Astrocyte (in vitro differentiated cells and primary cell): ENCODE measurements around the gene ALPG. TPM values are rescaled to one million over a fixed set of nuclear protein-coding genes. Genes with fewer than 3 reads are reported as not detected.
"Not testable (repeated sequence)": the region's sequence is repeated elsewhere in the genome, so short reads cannot be mapped to it uniquely, and the experiment has no call there.

Experiments used
- DNase-seq: peaks from one replicate; pipeline ENCODE4 v3.0.0-alpha.2; 2010; ENCODE audit warnings: low read depth
- FAIRE-seq: peaks from 2 replicates; lab custom pipeline; 2011; peaks lifted over from hg19 to GRCh38; lab: Jason Lieb, UNC
- H2AFZ ChIP-seq: 2 replicates; pipeline ENCODE4 v1.6.0; 2012; ENCODE audit warnings: low read depth, low read length, inconsistent platforms
- H3K27ac ChIP-seq: 2 replicates; pipeline ENCODE4 v1.5.1; 2011; ENCODE audit warnings: low read depth, low read length, inconsistent platforms
- H3K27me3 ChIP-seq: 2 replicates; pipeline ENCODE4 v1.6.0; 2011; ENCODE audit warnings: low read length, inconsistent platforms; ENCODE audit not compliant: insufficient read depth
- H3K36me3 ChIP-seq: 2 replicates; pipeline ENCODE4 v1.5.1; 2011; ENCODE audit warnings: low read length, inconsistent platforms; ENCODE audit not compliant: insufficient read depth
- H3K4me1 ChIP-seq: 2 replicates; pipeline ENCODE4 v1.5.1; 2011; ENCODE audit warnings: low read length, inconsistent platforms; ENCODE audit not compliant: insufficient read depth
- H3K4me2 ChIP-seq: 2 replicates; pipeline ENCODE4 v1.6.0; 2012; ENCODE audit warnings: low read length, inconsistent platforms
- H3K4me3 ChIP-seq: 2 replicates; pipeline ENCODE4 v1.5.1; 2011; ENCODE audit warnings: low read depth, mild to moderate bottlenecking, low read length, inconsistent platforms; ENCODE audit not compliant: insufficient read depth
- H3K79me2 ChIP-seq: 2 replicates; pipeline ENCODE4 v1.6.0; 2012; ENCODE audit warnings: mild to moderate bottlenecking, low read length, inconsistent platforms; ENCODE audit not compliant: insufficient read depth
- H3K9ac ChIP-seq: 2 replicates; pipeline ENCODE4 v1.6.0; 2012; ENCODE audit warnings: mild to moderate bottlenecking, low read length, inconsistent platforms
- H3K9me3 ChIP-seq: 2 replicates; pipeline ENCODE4 v1.5.1; 2012; ENCODE audit warnings: low read depth, mild to moderate bottlenecking, low read length, inconsistent platforms; ENCODE audit not compliant: insufficient read depth
- H4K20me1 ChIP-seq: 2 replicates; pipeline ENCODE4 v1.6.0; 2012; ENCODE audit warnings: low read length, inconsistent platforms; ENCODE audit not compliant: insufficient read depth
- H3K27ac Mint-ChIP-seq: one replicate; pipeline ENCODE4 v1.8.0; 2021; ENCODE audit warnings: mild to moderate bottlenecking, mixed read lengths; ENCODE audit not compliant: unreplicated experiment
- H3K27me3 Mint-ChIP-seq: one replicate; pipeline ENCODE4 v1.8.0; 2021; ENCODE audit warnings: low read depth, mixed read lengths; ENCODE audit not compliant: unreplicated experiment
- H3K36me3 Mint-ChIP-seq: one replicate; pipeline ENCODE4 v1.8.0; 2021; ENCODE audit warnings: low read depth, mixed read lengths; ENCODE audit not compliant: unreplicated experiment
- H3K4me1 Mint-ChIP-seq: one replicate; pipeline ENCODE4 v1.8.0; 2021; ENCODE audit warnings: low read depth, mixed read lengths; ENCODE audit not compliant: unreplicated experiment
- H3K4me3 Mint-ChIP-seq: one replicate; pipeline ENCODE4 v1.8.0; 2021; ENCODE audit warnings: mild to moderate bottlenecking, moderate library complexity, mixed read lengths; ENCODE audit not compliant: unreplicated experiment
- H3K9me3 Mint-ChIP-seq: one replicate; pipeline ENCODE4 v1.8.0; 2021; ENCODE audit warnings: mild to moderate bottlenecking, mixed read lengths; ENCODE audit not compliant: unreplicated experiment
- CTCF ChIP-seq: IDR thresholded peaks from 2 replicates; pipeline ENCODE4 v1.5.1; 2011; ENCODE audit warnings: low read depth, mild to moderate bottlenecking, inconsistent platforms, low read length, moderate library complexity; ENCODE audit not compliant: insufficient read depth
- EZH2 ChIP-seq: IDR thresholded peaks from 2 replicates; pipeline ENCODE4 v1.6.1; 2012; ENCODE audit warnings: mild to moderate bottlenecking, low read length, inconsistent platforms; ENCODE audit not compliant: insufficient read depth
- total RNA-seq: library from RNA; stranded (reverse); gene quantifications from 2 replicates; pipeline ENCODE4 v1.2.1, GENCODE V29; 2021

Gene ALPG
- total RNA-seq, 1 donor from 2014 or later: 0.27 TPM

GRCh38 chr2:232440220-232441018, 33.8 kb downstream of the ALPG start:
- not testable (repeated sequence) for H3K4me2 ChIP-seq, H3K27ac ChIP-seq, H3K9me3 ChIP-seq, H3K4me1 ChIP-seq, H3K79me2 ChIP-seq, H3K27me3 ChIP-seq, H3K4me3 ChIP-seq, H2AFZ ChIP-seq, H3K9ac ChIP-seq, H3K4me3 Mint-ChIP-seq, H3K36me3 Mint-ChIP-seq, FAIRE-seq, H3K4me1 Mint-ChIP-seq, H3K36me3 ChIP-seq, H3K9me3 Mint-ChIP-seq, H4K20me1 ChIP-seq
- Mint-ChIP-seq H3K27me3 (peaks cover 41% of the 10 kb centered on the region), H3K27ac (peak overlapping the region; percentile 15)
- DNase-seq: peak; percentile 8
- TF ChIP-seq CTCF: peak; percentile 55

GRCh38 chr2:232441147-232441651, 34.6 kb downstream of the ALPG start:
- Histone ChIP-seq H3K9ac (no peak overlapping the region), H3K36me3 (no peaks in the 10 kb centered on the region), H3K4me2 (no peak overlapping the region), H3K27me3 (peaks cover 5% of the 10 kb centered on the region), H3K27ac (no peak overlapping the region), H3K4me1 (no peaks in the 10 kb centered on the region), H3K9me3 (no peaks in the 10 kb centered on the region), H2AFZ (no peak overlapping the region), H4K20me1 (no peaks in the 10 kb centered on the region), H3K4me3 (no peak overlapping the region), H3K79me2 (no peaks in the 10 kb centered on the region)
- Mint-ChIP-seq H3K36me3 (no peaks in the 10 kb centered on the region), H3K4me3 (no peak overlapping the region), H3K27me3 (peaks cover 35% of the 10 kb centered on the region), H3K4me1 (no peaks in the 10 kb centered on the region), H3K9me3 (no peaks in the 10 kb centered on the region), H3K27ac (no peak overlapping the region)
- DNase-seq (no peak), FAIRE-seq (no peak)
- TF ChIP-seq CTCF (no peak), EZH2 (no peak)

GRCh38 chr2:232441922-232442321, 35.3 kb downstream of the ALPG start:
- peaks cover 32% of the 10 kb centered on the region for H3K27me3 Mint-ChIP-seq
- H3K27ac ChIP-seq, H3K27me3 ChIP-seq, H3K9me3 ChIP-seq, H3K4me3 ChIP-seq, H3K9me3 Mint-ChIP-seq, FAIRE-seq, H3K4me3 Mint-ChIP-seq, H4K20me1 ChIP-seq, H3K36me3 Mint-ChIP-seq, H3K4me1 Mint-ChIP-seq, H3K36me3 ChIP-seq, H2AFZ ChIP-seq, H3K4me1 ChIP-seq, H3K9ac ChIP-seq, H3K79me2 ChIP-seq, H3K4me2 ChIP-seq, DNase-seq, H3K27ac Mint-ChIP-seq: not testable (repeated sequence)

GRCh38 chr2:232442431-232442830, 35.8 kb downstream of the ALPG start:
- H3K27me3 ChIP-seq: not testable (repeated sequence)

GRCh38 chr2:232443047-232443446, 36.4 kb downstream of the ALPG start:
- not testable (repeated sequence) for H3K79me2 ChIP-seq, FAIRE-seq, H3K9me3 ChIP-seq, H2AFZ ChIP-seq, H3K36me3 ChIP-seq, H3K27ac ChIP-seq, DNase-seq, H3K4me1 Mint-ChIP-seq, H3K4me1 ChIP-seq, H3K9ac ChIP-seq, H3K9me3 Mint-ChIP-seq, H3K27ac Mint-ChIP-seq, H3K36me3 Mint-ChIP-seq, H4K20me1 ChIP-seq, H3K4me2 ChIP-seq, H3K4me3 Mint-ChIP-seq, H3K4me3 ChIP-seq, H3K27me3 ChIP-seq
- peaks cover 28% of the 10 kb centered on the region for H3K27me3 Mint-ChIP-seq

More at GRCh38 chr2:232442431-232442830, 35.8 kb downstream of the ALPG start:
- H4K20me1 ChIP-seq, H3K4me2 ChIP-seq, FAIRE-seq, H3K9me3 Mint-ChIP-seq, H3K4me3 ChIP-seq, H3K4me1 Mint-ChIP-seq, H3K79me2 ChIP-seq, DNase-seq, H3K9me3 ChIP-seq, H2AFZ ChIP-seq, H3K36me3 ChIP-seq, H3K27ac ChIP-seq, H3K36me3 Mint-ChIP-seq, H3K4me3 Mint-ChIP-seq, H3K9ac ChIP-seq, H3K4me1 ChIP-seq, H3K27ac Mint-ChIP-seq: not testable (repeated sequence)
- H3K27me3 Mint-ChIP-seq: peaks cover 32% of the 10 kb centered on the region
